Uterus (tissue), 4 donors: ENCODE measurements around the gene VWDE. TPM values are rescaled to one million over a fixed set of nuclear protein-coding genes. Genes with fewer than 3 reads are reported as not detected.

Experiments used
- DNase-seq, 2 donors: peaks; one replicate each; pipeline ENCODE4 v3.0.0-alpha.2; 2019 to 2020
- H3K27ac ChIP-seq, 2 donors: fragments of 200-600 bp; sonication (generic); 1 replicate in 1 of 2; 2 replicates in 1 of 2; pipeline ENCODE4 v1.5.1; 2016 to 2018
- H3K27me3 ChIP-seq, 2 donors: fragments of 200-600 bp; sonication (generic); one replicate each; pipeline ENCODE4 v1.5.1; 2018 to 2019; ENCODE audit warnings: control low read depth in 1 of 2
- H3K36me3 ChIP-seq, 2 donors: fragments of 200-600 bp; sonication (generic); one replicate each; pipeline ENCODE4 v1.5.1; 2019; ENCODE audit warnings: control low read depth in 1 of 2
- H3K4me1 ChIP-seq, 2 donors: fragments of 200-600 bp; sonication (generic); one replicate each; pipeline ENCODE4 v1.5.1; 2018 to 2019; ENCODE audit warnings: control low read depth in 1 of 2
- H3K4me3 ChIP-seq, 2 donors: fragments of 200-600 bp; sonication (generic); 1 replicate in 1 of 2; 2 replicates in 1 of 2; pipeline ENCODE4 v1.5.1; 2018 to 2019; ENCODE audit warnings: mild to moderate bottlenecking in 1 of 2
- H3K9me3 ChIP-seq, 2 donors: fragments of 200-600 bp; sonication (generic); one replicate each; pipeline ENCODE4 v1.5.1; 2019; ENCODE audit warnings: control low read depth in 1 of 2
- POLR2A ChIP-seq, 2 donors: fragments of 450-650 bp; IDR thresholded peaks; one replicate each; pipeline ENCODE4 v1.6.1; 2016; ENCODE audit warnings: antibody characterized with exemption in 2 of 2, mild to moderate bottlenecking in 1 of 2, moderate library complexity in 1 of 2
- intact Hi-C: fragments of 100-400 bp; cut with DNase I; formaldehyde crosslinking; loops from one replicate; pipeline ENCODE4 v1.15.1; 2023; ENCODE audit warnings: low total_unique reads
- total RNA-seq, 4 donors: library from RNA; depleted of rRNA in 3 of 4; stranded (reverse); fragments of >200 nt in 3 of 4; gene quantifications; one replicate each; pipeline versions ENCODE4 v1.1.0 to v1.2.4, GENCODE V29; 2014 to 2023
- TF ChIP-seq, protein P1 (sequence below), 4 experiments: fragments of 200-600 bp in 2 of 4; fragments of 450-650 bp in 2 of 4; sonication (generic) in 2 of 4; IDR thresholded peaks; one replicate each; pipeline ENCODE4 v1.5.1; 2016 to 2019; ENCODE audit warnings: antibody characterized with exemption in 4 of 4, mild to moderate bottlenecking in 2 of 4, moderate library complexity in 1 of 4
- donor health status: DM: yes; HTN: yes; CAD: no.

Gene VWDE
- total RNA-seq, 4 donors from 2014 or later, result 0.95 to 23.2 TPM; not detected in 2

DNA sequence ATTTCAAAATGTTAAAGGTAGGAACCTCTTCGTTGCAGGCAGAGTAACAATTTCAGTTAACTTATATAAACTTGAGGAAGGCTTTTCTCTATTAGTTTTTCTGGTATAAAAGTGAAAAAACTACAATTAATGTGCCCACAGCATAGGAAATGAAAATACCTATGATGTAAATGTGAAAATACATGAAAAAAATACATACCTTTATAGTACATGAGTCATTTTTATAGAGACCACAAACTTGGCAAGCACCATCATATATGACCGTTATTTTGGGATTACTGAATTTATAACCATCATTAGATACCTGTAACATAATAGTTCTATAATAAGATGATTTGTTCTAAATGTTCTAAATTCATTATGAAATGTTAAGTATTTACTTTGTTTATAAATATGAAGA, 42.7 kb downstream of the VWDE start:
- intact Hi-C loops, result no loop called here
- Histone ChIP-seq H3K9me3 (no peaks in the 10 kb centered on the region), H3K27ac (no peak overlapping the region), H3K4me3 (no peak overlapping the region), H3K36me3 (no peaks in the 10 kb centered on the region), H3K27me3 (no peaks in the 10 kb centered on the region), H3K4me1 (no peaks in the 10 kb centered on the region)
- no peak for DNase-seq
- no peak for TF ChIP-seq POLR2A (IDR thresholded peaks at IDR 0.05)
- TF ChIP-seq, protein P1, sequence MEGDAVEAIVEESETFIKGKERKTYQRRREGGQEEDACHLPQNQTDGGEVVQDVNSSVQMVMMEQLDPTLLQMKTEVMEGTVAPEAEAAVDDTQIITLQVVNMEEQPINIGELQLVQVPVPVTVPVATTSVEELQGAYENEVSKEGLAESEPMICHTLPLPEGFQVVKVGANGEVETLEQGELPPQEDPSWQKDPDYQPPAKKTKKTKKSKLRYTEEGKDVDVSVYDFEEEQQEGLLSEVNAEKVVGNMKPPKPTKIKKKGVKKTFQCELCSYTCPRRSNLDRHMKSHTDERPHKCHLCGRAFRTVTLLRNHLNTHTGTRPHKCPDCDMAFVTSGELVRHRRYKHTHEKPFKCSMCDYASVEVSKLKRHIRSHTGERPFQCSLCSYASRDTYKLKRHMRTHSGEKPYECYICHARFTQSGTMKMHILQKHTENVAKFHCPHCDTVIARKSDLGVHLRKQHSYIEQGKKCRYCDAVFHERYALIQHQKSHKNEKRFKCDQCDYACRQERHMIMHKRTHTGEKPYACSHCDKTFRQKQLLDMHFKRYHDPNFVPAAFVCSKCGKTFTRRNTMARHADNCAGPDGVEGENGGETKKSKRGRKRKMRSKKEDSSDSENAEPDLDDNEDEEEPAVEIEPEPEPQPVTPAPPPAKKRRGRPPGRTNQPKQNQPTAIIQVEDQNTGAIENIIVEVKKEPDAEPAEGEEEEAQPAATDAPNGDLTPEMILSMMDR (IDR thresholded peaks at IDR 0.05), result no peak

DNA sequence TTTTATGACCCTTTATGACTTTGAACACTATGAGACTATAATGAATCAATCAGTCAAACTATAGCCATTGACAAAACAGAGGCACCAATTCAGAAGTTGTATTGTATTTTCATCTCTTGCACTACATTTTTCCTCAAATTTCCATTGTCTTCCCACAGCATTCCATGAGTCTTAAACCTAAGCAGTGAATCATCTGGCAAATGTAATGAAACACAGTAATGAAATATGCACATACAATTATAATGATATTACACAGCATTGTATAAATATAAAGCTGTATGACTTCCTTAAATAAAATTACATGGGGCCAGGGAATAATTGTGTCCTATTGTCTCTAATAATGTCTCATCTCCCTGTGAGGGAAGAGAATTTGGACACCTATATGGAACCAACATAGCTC, 45.0 kb downstream of the VWDE start:
- Histone ChIP-seq H3K27me3 (no peaks in the 10 kb centered on the region), H3K4me3 (no peak overlapping the region), H3K4me1 (no peaks in the 10 kb centered on the region), H3K9me3 (no peaks in the 10 kb centered on the region), H3K27ac (no peak overlapping the region), H3K36me3 (no peaks in the 10 kb centered on the region)
- DNase-seq, result no peak
- intact Hi-C loops, result no loop called here
- TF ChIP-seq, protein P1 (IDR thresholded peaks at IDR 0.05), result no peak

DNA sequence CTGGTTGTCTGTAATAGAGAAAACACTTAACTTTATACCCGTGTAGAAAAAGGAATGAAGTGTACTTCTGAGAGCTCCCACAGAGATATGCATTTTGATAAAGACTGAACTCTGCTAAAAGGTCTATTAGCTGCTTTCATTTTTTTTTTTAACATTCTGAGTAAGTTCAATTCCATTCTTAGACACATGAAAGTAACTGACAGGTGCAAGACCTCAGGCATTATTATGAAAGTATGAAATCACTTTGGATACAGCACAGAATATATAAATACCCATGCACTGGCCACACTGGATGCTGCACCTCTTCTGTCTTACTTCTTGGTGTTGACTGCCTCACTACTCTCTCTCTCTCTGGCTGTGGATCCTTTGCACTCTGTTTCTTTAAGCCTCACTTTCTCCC, 46.2 kb downstream of the VWDE start:
- no peaks in the 10 kb centered on the region for H3K9me3 ChIP-seq
- no peak overlapping the region for H3K4me3 ChIP-seq
- H3K36me3 ChIP-seq, result no peaks in the 10 kb centered on the region
- intact Hi-C loops, result no loop called here
- DNase-seq, result no peak
- TF ChIP-seq, protein P1 (IDR thresholded peaks at IDR 0.05), result no peak
- TF ChIP-seq POLR2A (IDR thresholded peaks at IDR 0.05), result no peak
- no peaks in the 10 kb centered on the region for H3K4me1 ChIP-seq
- H3K27ac ChIP-seq, result no peak overlapping the region
- H3K27me3 ChIP-seq, result no peaks in the 10 kb centered on the region

DNA sequence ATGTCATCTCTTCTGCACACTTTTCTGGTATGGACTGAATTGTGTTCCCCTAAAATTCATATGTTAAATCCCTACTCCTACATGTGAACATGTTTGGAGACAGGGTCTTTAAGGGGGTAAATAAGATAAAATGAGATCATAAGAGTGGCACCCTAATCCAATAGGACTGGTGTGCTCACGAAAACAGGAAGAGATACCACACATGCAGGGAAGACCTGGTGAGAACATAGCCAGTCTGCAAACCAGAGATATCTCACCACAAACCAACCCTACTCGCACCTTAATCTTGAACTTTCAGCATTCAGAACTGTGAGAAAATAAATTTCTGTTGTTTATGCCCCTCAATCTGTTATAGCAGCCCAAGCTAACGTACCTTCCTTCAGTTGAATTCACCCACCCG, 51.8 kb downstream of the VWDE start:
- Histone ChIP-seq H3K9me3 (no peaks in the 10 kb centered on the region), H3K4me3 (no peak overlapping the region), H3K4me1 (no peaks in the 10 kb centered on the region), H3K27me3 (no peaks in the 10 kb centered on the region), H3K27ac (no peak overlapping the region), H3K36me3 (no peaks in the 10 kb centered on the region)
- intact Hi-C loops, result no loop called here
- no peak for DNase-seq
- TF ChIP-seq POLR2A (IDR thresholded peaks at IDR 0.05), result no peak
- TF ChIP-seq, protein P1 (IDR thresholded peaks at IDR 0.05), result no peak

DNA sequence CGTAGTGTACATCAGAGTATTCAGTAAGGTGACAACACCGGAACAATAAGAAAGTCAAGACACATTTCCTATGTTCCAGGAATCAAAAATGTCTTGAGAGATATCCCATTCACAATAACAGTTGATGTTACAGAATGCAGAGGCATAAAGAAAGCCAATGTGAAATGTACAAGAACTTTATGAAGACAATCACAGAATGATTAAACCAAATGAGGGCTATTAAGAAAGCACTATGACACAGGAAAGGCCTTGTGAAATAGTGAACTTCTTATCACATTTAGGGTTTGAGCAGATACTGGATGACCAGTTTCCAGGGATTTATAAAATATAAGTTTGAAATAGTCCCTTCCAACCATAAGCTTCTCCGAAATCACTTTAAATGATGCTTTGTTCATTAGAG, 52.7 kb downstream of the VWDE start:
- Histone ChIP-seq H3K9me3 (no peaks in the 10 kb centered on the region), H3K4me3 (no peak overlapping the region), H3K36me3 (no peaks in the 10 kb centered on the region), H3K27ac (no peak overlapping the region), H3K4me1 (no peaks in the 10 kb centered on the region), H3K27me3 (no peaks in the 10 kb centered on the region)
- TF ChIP-seq, protein P1 (IDR thresholded peaks at IDR 0.05), result no peak
- TF ChIP-seq POLR2A (IDR thresholded peaks at IDR 0.05), result no peak
- intact Hi-C loops, result no loop called here
- DNase-seq, result no peak
